CD4-positive, CD25-positive, alpha-beta regulatory T cell (primary cell): ENCODE data around the gene PRSS50. TPM values are rescaled to one million over a fixed set of nuclear protein-coding genes. Genes with fewer than 3 reads are reported as not detected.

Experiments
- ATAC-seq, 2 donors: fragments of 150-1000 bp; cut with Tn5 transposase; one replicate each; pipeline ENCODE4 v1.10.0; 2021; ENCODE audit warnings: low read depth in 2 of 2, moderate number of reproducible peaks in 2 of 2, moderate library complexity in 1 of 2
- DNase-seq, 3 donors: peaks; one replicate each; pipeline versions ENCODE4 v3.0.0 to v3.0.0-alpha.2; 2012 to 2022; ENCODE audit warnings: mixed read lengths in 1 of 3
- H3K27ac ChIP-seq: one replicate; pipeline ENCODE4 v1.7.0; 2013; ENCODE audit warnings: mild to moderate bottlenecking, low read length; ENCODE audit not compliant: insufficient read depth, poor library complexity, severe bottlenecking
- H3K27me3 ChIP-seq: one replicate; pipeline ENCODE4 v1.7.0; 2013; ENCODE audit warnings: low read length; ENCODE audit not compliant: control insufficient read depth, insufficient read depth
- H3K36me3 ChIP-seq: one replicate; pipeline ENCODE4 v1.7.0; 2013; ENCODE audit warnings: mild to moderate bottlenecking, low read length, moderate library complexity; ENCODE audit not compliant: control insufficient read depth, insufficient read depth
- H3K4me1 ChIP-seq: 2 replicates; pipeline ENCODE4 v1.7.0; 2013; ENCODE audit warnings: mild to moderate bottlenecking, low read length; ENCODE audit not compliant: insufficient read depth, control insufficient read depth, poor library complexity, severe bottlenecking
- H3K4me3 ChIP-seq: one replicate; pipeline ENCODE4 v1.7.0; 2013; ENCODE audit warnings: low read depth, mild to moderate bottlenecking, low read length, moderate library complexity
- H3K9me3 ChIP-seq, 2 experiments: 1 replicate in 1 of 2; 2 replicates in 1 of 2; pipeline ENCODE4 v1.7.0; 2013; ENCODE audit warnings: low read length in 2 of 2, mild to moderate bottlenecking in 1 of 2, moderate library complexity in 1 of 2; ENCODE audit not compliant: control insufficient read depth in 2 of 2
- H3K27ac Mint-ChIP-seq, 3 donors: one replicate each; pipeline ENCODE4 v1.8.0; 2020 to 2022; ENCODE audit warnings: mild to moderate bottlenecking in 3 of 3, mixed read lengths in 3 of 3, moderate library complexity in 2 of 3
- H3K27me3 Mint-ChIP-seq: one replicate; pipeline ENCODE4 v1.8.0; 2022; ENCODE audit warnings: mild to moderate bottlenecking, mixed read lengths
- H3K36me3 Mint-ChIP-seq: one replicate; pipeline ENCODE4 v1.8.0; 2020; ENCODE audit warnings: mixed read lengths
- H3K4me1 Mint-ChIP-seq, 4 donors: one replicate each; pipeline ENCODE4 v1.8.0; 2020 to 2022; ENCODE audit warnings: mixed read lengths in 4 of 4, mild to moderate bottlenecking in 1 of 4
- H3K4me3 Mint-ChIP-seq, 4 donors: one replicate each; pipeline ENCODE4 v1.8.0; 2020 to 2022; ENCODE audit warnings: mild to moderate bottlenecking in 4 of 4, mixed read lengths in 4 of 4, moderate library complexity in 3 of 4
- H3K9me3 Mint-ChIP-seq, 7 donors: one replicate each; pipeline ENCODE4 v1.8.0; 2020 to 2022; ENCODE audit warnings: mixed read lengths in 7 of 7, mild to moderate bottlenecking in 3 of 7, moderate library complexity in 2 of 7
- polyA plus RNA-seq, 4 donors: library from polyadenylated mRNA; unstranded; fragments of 300-500 nt; fragmentation: Illumina TruSeq; gene quantifications; one replicate each; pipeline ENCODE4 v1.2.3, GENCODE V29; 2021
- total RNA-seq: library from RNA; stranded (reverse); gene quantifications from one replicate; pipeline ENCODE4 v1.2.3, GENCODE V29; 2022

PRSS50 gene
- total and polyA plus RNA-seq, 5 donors from 2014 or later: not detected

GRCh38 chr3:46690798-46691197 lies 26.9 kb downstream of the PRSS50 start:
- Mint-ChIP-seq H3K9me3 (no peaks in the 10 kb centered on the region), H3K4me1 (peaks cover 0 to 59% (median 25%) of the 10 kb centered on the region in 4 donors), H3K4me3 (peak overlapping the region in 3 of 4 donors; percentile 67 to 77 (median 70)), H3K27me3 (peaks cover 4% of the 10 kb centered on the region), H3K27ac (peak overlapping the region in 1 of 3 donors; percentile 35), H3K36me3 (peaks cover 1% of the 10 kb centered on the region)
- Histone ChIP-seq H3K9me3 (no peaks in the 10 kb centered on the region), H3K27me3 (no peaks in the 10 kb centered on the region), H3K27ac (no peak overlapping the region), H3K36me3 (no peaks in the 10 kb centered on the region), H3K4me1 (peaks cover 51% of the 10 kb centered on the region), H3K4me3 (no peak overlapping the region)
- DNase-seq (peak in 1 of 3 donors; percentile 40), ATAC-seq (no peak)

DNA sequence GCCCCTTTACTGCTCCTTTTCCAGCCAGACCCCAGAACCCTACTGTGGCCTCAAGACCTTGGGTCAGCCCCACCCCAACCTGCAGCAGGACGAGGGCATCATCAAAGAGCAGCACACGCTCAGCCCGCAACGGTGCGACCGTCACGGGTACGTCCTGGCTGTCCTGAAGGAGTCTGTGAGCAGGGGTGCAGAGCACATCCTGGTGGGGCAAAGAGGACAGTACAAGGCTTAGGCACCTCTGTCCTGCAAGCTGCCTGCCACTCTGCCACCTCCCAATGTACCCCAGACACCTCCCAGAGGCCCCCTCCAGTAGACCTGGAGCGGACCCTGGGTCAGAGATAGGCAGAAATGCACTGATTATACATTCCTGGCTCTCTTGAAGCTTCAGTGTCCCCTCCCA lies 32.2 kb downstream of the PRSS50 start:
- Histone ChIP-seq H3K9me3 (no peaks in the 10 kb centered on the region), H3K36me3 (no peaks in the 10 kb centered on the region), H3K4me1 (peaks cover 4% of the 10 kb centered on the region), H3K27ac (no peak overlapping the region), H3K27me3 (no peaks in the 10 kb centered on the region), H3K4me3 (no peak overlapping the region)
- H3K27me3 Mint-ChIP-seq: no peaks in the 10 kb centered on the region
- DNase-seq: no peak
- H3K9me3 Mint-ChIP-seq: no peaks in the 10 kb centered on the region
- H3K4me3 Mint-ChIP-seq: no peak overlapping the region
- H3K4me1 Mint-ChIP-seq: peaks cover 0 to 11% (median 1%) of the 10 kb centered on the region in 4 donors
- no peak for ATAC-seq
- H3K27ac Mint-ChIP-seq: peak overlapping the region in 1 of 3 donors; percentile 75
- H3K36me3 Mint-ChIP-seq: peaks cover 24% of the 10 kb centered on the region

DNA sequence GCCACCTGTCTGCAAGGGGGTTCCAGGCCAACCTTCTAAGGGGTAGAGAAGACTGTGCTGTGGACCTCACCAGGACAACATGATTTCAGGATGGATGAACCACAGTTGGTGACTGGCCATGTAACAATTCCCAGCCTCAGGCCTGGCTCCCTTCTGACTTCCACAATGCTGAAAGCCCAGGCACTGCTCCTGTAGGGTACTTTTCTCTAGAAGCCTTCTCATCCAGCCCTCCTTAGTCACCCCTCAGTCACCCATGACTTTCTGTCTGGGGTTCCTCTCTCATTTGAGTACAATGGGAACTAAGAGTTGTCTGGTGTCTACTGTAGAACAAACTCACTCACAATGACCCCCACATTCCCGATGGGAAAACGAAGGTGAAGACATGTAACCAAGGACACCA lies 32.8 kb downstream of the PRSS50 start:
- H3K27ac Mint-ChIP-seq: peak overlapping the region in 1 of 3 donors; percentile 75
- H3K9me3 Mint-ChIP-seq: no peaks in the 10 kb centered on the region
- no peaks in the 10 kb centered on the region for H3K27me3 Mint-ChIP-seq
- Histone ChIP-seq H3K27ac (no peak overlapping the region), H3K9me3 (no peaks in the 10 kb centered on the region), H3K36me3 (no peaks in the 10 kb centered on the region), H3K4me3 (no peak overlapping the region), H3K27me3 (no peaks in the 10 kb centered on the region), H3K4me1 (no peaks in the 10 kb centered on the region)
- ATAC-seq: no peak
- peaks cover 0 to 8% (median under 1%) of the 10 kb centered on the region in 4 donors for H3K4me1 Mint-ChIP-seq
- H3K36me3 Mint-ChIP-seq: peaks cover 26% of the 10 kb centered on the region
- H3K4me3 Mint-ChIP-seq: no peak overlapping the region
- no peak for DNase-seq

DNA sequence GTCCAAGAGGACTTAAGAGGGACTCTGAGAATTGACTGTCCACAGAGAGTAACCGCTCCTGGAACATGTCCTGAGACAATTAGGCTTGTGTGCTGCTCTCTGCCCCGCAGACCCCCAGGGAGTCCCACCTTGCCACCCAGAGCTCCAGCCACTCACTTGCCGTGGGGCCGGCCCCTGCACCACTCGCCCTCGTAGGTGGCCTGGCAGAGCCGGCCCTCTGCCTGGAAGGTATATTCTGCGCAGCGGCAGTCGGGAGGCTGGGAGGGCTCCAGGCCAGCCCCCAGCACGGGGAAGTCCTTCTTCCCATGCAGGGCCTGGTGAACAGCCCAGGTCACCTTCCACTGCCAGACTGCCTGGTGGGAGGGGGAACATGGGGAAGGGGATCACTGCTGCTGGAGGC lies 34.7 kb downstream of the PRSS50 start:
- H3K27ac ChIP-seq: no peak overlapping the region
- H3K4me1 ChIP-seq: no peaks in the 10 kb centered on the region
- no peaks in the 10 kb centered on the region for H3K9me3 ChIP-seq
- Mint-ChIP-seq H3K27ac (no peak overlapping the region), H3K9me3 (no peaks in the 10 kb centered on the region), H3K4me1 (peaks cover 0 to 2% (median 0%) of the 10 kb centered on the region in 4 donors), H3K27me3 (no peaks in the 10 kb centered on the region), H3K36me3 (peaks cover 30% of the 10 kb centered on the region), H3K4me3 (no peak overlapping the region)
- DNase-seq (no peak), ATAC-seq (no peak)
- H3K27me3 ChIP-seq: no peaks in the 10 kb centered on the region
- no peaks in the 10 kb centered on the region for H3K36me3 ChIP-seq
- H3K4me3 ChIP-seq: no peak overlapping the region

DNA sequence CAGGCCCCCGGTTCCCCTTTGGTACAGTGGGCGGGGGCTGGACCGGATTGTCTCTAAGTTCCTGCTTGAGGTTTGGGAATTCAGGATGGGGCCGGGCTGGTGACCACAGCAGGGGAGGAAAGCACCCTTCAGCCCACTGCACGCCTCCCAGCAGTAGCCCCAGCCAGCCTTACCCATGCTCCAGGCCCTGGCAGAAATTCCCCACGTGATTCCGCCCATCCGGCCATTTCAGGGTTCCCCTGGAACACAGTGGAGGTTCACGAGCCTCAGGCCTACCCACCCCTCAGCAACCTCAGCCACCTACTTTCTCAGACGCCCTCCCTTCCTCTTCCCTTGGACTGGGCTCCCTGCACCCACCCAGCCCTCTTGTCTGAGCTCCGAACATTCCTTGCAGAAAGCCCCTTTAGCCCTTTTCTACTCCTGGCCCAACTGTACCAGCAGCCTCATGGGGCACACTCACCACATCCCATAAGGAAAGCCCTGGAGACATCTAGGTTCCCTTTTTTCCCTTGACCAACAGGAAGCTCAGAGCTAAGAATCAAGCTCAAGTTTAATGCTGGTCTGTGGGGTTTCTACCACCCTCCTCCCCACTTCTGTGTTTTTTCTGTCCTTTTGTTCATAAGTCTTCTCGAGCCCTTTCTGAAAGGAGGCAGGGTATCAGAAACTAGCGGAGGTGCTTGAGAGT lies 35.7 kb downstream of the PRSS50 start:
- Histone ChIP-seq H3K4me3 (no peak overlapping the region), H3K4me1 (no peaks in the 10 kb centered on the region), H3K9me3 (no peaks in the 10 kb centered on the region), H3K27ac (no peak overlapping the region), H3K36me3 (no peaks in the 10 kb centered on the region), H3K27me3 (no peaks in the 10 kb centered on the region)
- DNase-seq (no peak), ATAC-seq (no peak)
- Mint-ChIP-seq H3K27ac (no peak overlapping the region), H3K36me3 (peaks cover 30% of the 10 kb centered on the region), H3K4me3 (no peak overlapping the region), H3K27me3 (no peaks in the 10 kb centered on the region), H3K4me1 (peaks cover 0 to 2% (median 0%) of the 10 kb centered on the region in 4 donors), H3K9me3 (no peaks in the 10 kb centered on the region)

DNA sequence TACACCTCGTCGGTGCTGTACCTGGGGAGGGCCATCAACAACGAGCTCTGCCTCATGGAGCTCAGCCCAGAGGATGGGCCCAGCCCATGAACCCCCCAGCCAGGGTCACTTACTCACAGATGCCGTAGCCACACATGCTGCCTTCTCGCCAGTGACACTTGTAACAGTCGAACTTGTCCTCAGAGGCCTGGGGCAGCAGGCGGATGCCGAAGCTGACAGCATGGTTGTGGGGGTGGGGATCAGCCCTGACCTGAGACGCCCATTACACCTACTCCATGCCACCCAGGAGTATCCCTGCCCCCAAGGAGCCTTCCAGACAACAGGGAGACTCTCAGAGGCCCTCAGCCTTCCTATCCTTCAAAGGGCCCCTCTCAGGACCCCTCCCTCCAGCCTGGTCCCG lies 36.3 kb downstream of the PRSS50 start:
- H3K4me3 Mint-ChIP-seq: no peak overlapping the region
- Histone ChIP-seq H3K36me3 (no peaks in the 10 kb centered on the region), H3K4me3 (no peak overlapping the region), H3K27ac (no peak overlapping the region), H3K4me1 (no peaks in the 10 kb centered on the region), H3K9me3 (no peaks in the 10 kb centered on the region), H3K27me3 (no peaks in the 10 kb centered on the region)
- ATAC-seq (no peak), DNase-seq (no peak)
- peaks cover 0 to 2% (median 0%) of the 10 kb centered on the region in 4 donors for H3K4me1 Mint-ChIP-seq
- H3K27me3 Mint-ChIP-seq: no peaks in the 10 kb centered on the region
- no peaks in the 10 kb centered on the region for H3K9me3 Mint-ChIP-seq
- peaks cover 30% of the 10 kb centered on the region for H3K36me3 Mint-ChIP-seq
- H3K27ac Mint-ChIP-seq: no peak overlapping the region

DNA sequence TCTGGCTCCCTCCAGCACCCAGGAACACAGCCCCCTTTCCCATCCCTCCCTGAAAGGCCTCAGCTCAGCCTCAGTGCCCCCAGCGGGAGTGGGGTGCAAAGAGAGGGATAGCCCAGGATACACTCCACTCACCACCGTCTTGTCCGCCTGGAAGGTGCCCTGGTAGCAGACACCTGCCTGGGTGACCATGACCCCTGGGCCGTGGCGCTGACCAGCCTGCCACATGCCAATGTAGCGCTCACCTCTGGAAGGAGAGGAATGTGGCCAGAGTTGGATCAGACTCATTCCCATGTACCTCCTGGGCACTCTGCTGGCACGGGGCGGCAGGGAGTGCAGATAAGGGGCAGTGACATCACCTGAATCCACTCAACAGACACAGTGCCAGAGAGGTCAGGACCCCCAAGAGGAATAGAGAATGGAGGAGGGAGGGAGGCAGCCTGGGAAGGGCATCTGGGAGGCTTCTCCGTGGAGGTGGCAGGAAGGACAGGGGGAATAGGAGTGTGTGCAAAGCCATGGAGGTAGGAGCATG lies 37.3 kb downstream of the PRSS50 start:
- Mint-ChIP-seq H3K4me1 (peaks cover 0 to 2% (median 0%) of the 10 kb centered on the region in 4 donors), H3K4me3 (no peak overlapping the region), H3K27ac (peak overlapping the region in 1 of 3 donors; percentile 79), H3K9me3 (no peaks in the 10 kb centered on the region), H3K27me3 (no peaks in the 10 kb centered on the region), H3K36me3 (peaks cover 25% of the 10 kb centered on the region)
- no peak for ATAC-seq
- DNase-seq: no peak
- Histone ChIP-seq H3K27me3 (no peaks in the 10 kb centered on the region), H3K9me3 (no peaks in the 10 kb centered on the region), H3K36me3 (no peaks in the 10 kb centered on the region), H3K4me1 (no peaks in the 10 kb centered on the region), H3K27ac (no peak overlapping the region), H3K4me3 (no peak overlapping the region)

- peaks cover 21% of the 10 kb centered on the region for H3K36me3 Mint-ChIP-seq
- ATAC-seq (no peak), DNase-seq (no peak)
- H3K27ac Mint-ChIP-seq: peak overlapping the region in 1 of 3 donors; percentile 37
- Histone ChIP-seq H3K9me3 (no peaks in the 10 kb centered on the region), H3K27ac (no peak overlapping the region), H3K27me3 (no peaks in the 10 kb centered on the region), H3K36me3 (no peaks in the 10 kb centered on the region), H3K4me1 (no peaks in the 10 kb centered on the region), H3K4me3 (no peak overlapping the region)
- no peaks in the 10 kb centered on the region for H3K27me3 Mint-ChIP-seq
- H3K4me1 Mint-ChIP-seq: peaks cover 0 to 2% (median 0%) of the 10 kb centered on the region in 4 donors
- no peaks in the 10 kb centered on the region for H3K9me3 Mint-ChIP-seq
- H3K4me3 Mint-ChIP-seq: no peak overlapping the region
Measured at GRCh38 chr3:46679681-46680080, 38.0 kb downstream of the PRSS50 start.
